Measurements from ENCODE around the gene CYTH3. TPM values are rescaled to one million over a fixed set of nuclear protein-coding genes. Genes with fewer than 3 reads are reported as not detected.

Gene CYTH3
- total RNA-seq, 1 donor from 2014 or later: 24.9 TPM

GRCh38 chr7:6163402-6163801, 109.0 kb downstream of the CYTH3 start:
- no peaks in the 10 kb centered on the region for H3K27me3 ChIP-seq (ENCODE audit: control insufficient read depth, insufficient read depth, low read length)
- TF ChIP-seq, protein P1, sequence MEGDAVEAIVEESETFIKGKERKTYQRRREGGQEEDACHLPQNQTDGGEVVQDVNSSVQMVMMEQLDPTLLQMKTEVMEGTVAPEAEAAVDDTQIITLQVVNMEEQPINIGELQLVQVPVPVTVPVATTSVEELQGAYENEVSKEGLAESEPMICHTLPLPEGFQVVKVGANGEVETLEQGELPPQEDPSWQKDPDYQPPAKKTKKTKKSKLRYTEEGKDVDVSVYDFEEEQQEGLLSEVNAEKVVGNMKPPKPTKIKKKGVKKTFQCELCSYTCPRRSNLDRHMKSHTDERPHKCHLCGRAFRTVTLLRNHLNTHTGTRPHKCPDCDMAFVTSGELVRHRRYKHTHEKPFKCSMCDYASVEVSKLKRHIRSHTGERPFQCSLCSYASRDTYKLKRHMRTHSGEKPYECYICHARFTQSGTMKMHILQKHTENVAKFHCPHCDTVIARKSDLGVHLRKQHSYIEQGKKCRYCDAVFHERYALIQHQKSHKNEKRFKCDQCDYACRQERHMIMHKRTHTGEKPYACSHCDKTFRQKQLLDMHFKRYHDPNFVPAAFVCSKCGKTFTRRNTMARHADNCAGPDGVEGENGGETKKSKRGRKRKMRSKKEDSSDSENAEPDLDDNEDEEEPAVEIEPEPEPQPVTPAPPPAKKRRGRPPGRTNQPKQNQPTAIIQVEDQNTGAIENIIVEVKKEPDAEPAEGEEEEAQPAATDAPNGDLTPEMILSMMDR (IDR thresholded peaks at IDR 0.05; ENCODE audit: insufficient read depth, low read length, poor library complexity, severe bottlenecking): no peak
- no peak overlapping the region for H3K4me3 ChIP-seq (ENCODE audit: low read depth, low read length)
- H3K36me3 ChIP-seq (ENCODE audit: control insufficient read depth, insufficient read depth, low read length): no peaks in the 10 kb centered on the region
- DNase-seq (ENCODE audit: low read depth): no peak

DNA sequence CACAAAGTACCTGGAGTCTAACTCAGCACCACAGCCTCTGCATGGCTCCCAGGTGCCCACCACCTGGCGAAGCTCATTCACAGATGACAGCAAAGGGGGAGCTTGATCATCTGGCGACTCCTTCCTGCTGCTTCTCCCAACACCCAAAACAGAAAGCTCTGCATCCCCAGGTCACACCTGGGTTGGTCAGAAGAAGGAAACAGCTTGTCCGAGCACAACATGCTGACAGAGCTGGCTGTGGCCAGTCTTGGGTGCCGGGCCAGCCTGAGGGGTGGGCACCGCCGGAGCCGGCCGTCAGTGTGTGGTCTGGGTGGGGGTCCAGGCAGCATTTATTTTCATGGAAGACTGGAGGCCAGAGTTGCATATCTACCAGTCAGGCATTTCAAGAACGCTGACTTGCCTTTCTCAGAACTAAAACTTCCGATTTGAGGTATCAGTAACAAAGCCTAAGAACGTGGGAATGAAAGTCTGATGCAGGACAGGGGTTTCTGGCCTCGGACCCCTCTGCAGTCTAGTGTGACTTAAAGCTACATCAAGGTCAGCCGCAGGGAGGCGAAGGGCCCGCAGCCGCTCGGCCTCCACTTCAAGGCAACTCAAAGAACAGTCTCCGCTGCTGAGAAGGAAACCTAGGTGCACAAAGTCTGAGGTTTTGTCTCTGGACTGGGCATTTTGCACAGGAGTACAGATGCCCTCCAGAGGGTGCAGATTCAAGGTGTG, 109.6 kb downstream of the CYTH3 start:
- TF ChIP-seq, protein P1 (IDR thresholded peaks at IDR 0.05; ENCODE audit: insufficient read depth, low read length, poor library complexity, severe bottlenecking): no peak
- H3K4me3 ChIP-seq (ENCODE audit: low read depth, low read length): no peak overlapping the region
- H3K27me3 ChIP-seq (ENCODE audit: control insufficient read depth, insufficient read depth, low read length): no peaks in the 10 kb centered on the region
- no peak for DNase-seq (ENCODE audit: low read depth)
- no peaks in the 10 kb centered on the region for H3K36me3 ChIP-seq (ENCODE audit: control insufficient read depth, insufficient read depth, low read length)

- no peak for DNase-seq (ENCODE audit: low read depth)
- TF ChIP-seq, protein P1 (IDR thresholded peaks at IDR 0.05; ENCODE audit: insufficient read depth, low read length, poor library complexity, severe bottlenecking): no peak
- Histone ChIP-seq H3K4me3 (ENCODE audit: low read depth, low read length) (no peak overlapping the region), H3K27me3 (ENCODE audit: control insufficient read depth, insufficient read depth, low read length) (no peaks in the 10 kb centered on the region), H3K36me3 (ENCODE audit: control insufficient read depth, insufficient read depth, low read length) (no peaks in the 10 kb centered on the region)
These were observed 110.1 kb downstream of the CYTH3 start for GRCh38 chr7:6162331-6162620.

DNA sequence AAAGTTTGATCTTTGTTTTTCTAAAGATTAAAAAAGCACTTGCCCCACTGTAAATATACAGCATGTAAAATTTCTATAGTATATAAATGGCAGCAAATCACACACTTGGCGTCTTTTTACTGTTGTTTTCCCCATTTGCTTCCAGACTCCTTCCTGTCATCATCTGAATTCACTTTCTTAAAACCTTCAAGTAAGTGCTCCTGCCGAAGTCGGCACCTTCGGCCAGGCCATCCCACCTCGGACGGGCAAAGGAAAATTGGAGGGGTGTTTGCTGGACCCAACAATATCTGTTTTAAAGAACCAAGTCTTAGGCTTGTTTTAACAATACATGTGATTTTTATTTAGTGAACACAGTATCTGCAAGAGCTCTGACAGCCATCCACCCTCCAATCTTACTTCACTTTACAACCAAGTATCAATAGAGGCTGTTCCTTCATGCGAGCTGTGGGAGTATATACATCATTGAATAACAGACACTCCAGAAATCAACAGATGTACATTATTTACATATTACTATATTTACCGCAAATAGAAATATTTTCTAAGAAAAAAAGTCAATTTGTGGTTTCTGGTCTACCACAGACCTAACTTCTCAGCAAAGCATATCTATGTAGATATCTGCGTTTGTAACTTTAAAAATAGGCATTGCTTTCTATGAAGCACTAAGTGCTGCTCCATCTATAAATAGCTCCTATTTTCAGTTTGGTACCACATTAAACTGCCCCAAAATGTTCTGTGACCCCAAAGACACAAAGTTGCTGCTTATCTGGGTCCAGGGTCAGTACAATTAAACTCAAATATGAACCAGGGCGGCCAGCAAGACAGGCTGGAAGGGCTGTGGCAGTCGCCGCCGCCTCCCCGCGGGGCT, 110.7 kb downstream of the CYTH3 start:
- TF ChIP-seq, protein P1 (IDR thresholded peaks at IDR 0.05; ENCODE audit: insufficient read depth, low read length, poor library complexity, severe bottlenecking): no peak
- DNase-seq (ENCODE audit: low read depth): no peak
- Histone ChIP-seq H3K27me3 (ENCODE audit: control insufficient read depth, insufficient read depth, low read length) (no peaks in the 10 kb centered on the region), H3K36me3 (ENCODE audit: control insufficient read depth, insufficient read depth, low read length) (no peaks in the 10 kb centered on the region), H3K4me3 (ENCODE audit: low read depth, low read length) (no peak overlapping the region)

DNA sequence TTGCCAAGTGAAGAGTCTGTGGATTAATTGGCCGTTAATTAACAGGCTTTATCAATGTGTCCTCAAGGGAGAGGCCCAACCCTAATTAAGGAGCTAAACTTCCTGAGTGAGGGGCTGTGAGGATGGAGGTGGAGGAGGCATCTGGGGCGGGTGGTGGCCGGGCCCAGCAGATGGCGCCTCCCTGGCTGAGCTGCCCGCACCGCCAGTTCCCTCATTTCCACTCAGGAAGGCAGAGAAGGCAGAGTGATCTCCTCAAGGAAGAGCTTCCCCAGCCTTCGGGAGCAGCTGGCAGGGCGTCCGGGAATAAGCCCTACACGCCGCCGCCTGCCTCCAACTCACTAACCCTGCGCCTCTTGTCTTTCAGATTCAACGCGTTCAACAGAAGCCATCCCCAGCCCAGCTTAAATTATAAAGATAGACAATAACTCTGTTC, 112.2 kb downstream of the CYTH3 start:
- TF ChIP-seq, protein P1 (IDR thresholded peaks at IDR 0.05; ENCODE audit: insufficient read depth, low read length, poor library complexity, severe bottlenecking): peak; percentile 70
- no peak overlapping the region for H3K4me3 ChIP-seq (ENCODE audit: low read depth, low read length)
- no peaks in the 10 kb centered on the region for H3K27me3 ChIP-seq (ENCODE audit: control insufficient read depth, insufficient read depth, low read length)
- no peak for DNase-seq (ENCODE audit: low read depth)
- no peaks in the 10 kb centered on the region for H3K36me3 ChIP-seq (ENCODE audit: control insufficient read depth, insufficient read depth, low read length)
